ENCODE measurements around the gene EIF2AK3.
"Not testable (repeated sequence)": the region's sequence is repeated elsewhere in the genome, so short reads cannot be mapped to it uniquely, and the experiment has no call there.

EIF2AK3 gene

DNA sequence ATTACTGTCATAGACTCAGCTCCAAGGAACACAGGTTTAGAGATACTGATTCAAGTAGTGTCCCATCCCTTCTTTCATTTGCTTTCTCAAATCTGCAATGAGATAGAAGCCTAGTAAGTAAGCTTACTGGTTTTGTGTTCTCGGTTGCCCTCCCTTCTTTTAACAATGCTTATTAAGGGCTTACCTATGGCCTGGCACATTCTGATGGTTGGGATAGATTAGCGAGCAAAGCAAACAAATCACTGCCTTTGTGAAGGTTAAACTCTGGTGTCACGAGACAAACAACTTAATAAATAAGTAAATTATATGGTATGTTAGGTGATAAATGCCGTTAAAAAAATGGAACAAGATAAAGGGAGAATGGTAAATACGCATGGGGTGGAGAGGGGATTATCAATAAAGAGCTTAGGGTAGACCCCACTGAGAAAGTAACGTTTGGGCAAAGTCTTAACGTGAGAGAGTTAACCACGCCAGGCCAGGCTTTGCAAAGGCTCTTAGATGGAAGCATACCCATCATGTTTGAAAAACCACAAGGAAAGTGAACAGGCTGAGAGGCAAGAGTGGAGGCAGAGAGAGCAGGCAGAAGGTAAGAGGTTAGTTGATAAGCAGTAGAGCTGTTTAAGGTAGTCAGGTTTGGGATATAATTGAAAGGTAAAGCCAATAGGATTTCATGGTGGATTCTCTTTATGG lies 31.0 kb downstream of the EIF2AK3 start:
- no peak for DNase-seq (ENCODE audit: low read depth)

DNA sequence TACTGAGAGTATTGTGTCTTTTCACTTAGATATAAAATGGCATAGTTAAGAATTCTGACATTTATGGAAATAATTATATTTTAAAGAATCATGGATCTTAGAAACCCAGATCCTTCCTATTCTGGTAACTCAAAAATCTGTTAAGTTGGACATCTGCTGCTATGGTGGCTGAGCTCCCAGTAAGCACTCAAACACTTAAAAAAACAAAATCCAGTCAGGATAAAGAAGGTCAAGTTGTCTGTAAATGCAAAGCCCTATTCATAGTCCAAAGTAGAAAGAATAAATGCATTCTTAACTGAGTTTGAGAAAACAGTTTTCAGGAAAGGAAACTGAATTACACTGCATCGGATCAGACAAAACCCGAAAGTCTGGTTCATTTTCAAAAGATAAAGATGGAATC lies 35.6 kb downstream of the EIF2AK3 start:
- DNase-seq (ENCODE audit: low read depth) = no peak

DNA sequence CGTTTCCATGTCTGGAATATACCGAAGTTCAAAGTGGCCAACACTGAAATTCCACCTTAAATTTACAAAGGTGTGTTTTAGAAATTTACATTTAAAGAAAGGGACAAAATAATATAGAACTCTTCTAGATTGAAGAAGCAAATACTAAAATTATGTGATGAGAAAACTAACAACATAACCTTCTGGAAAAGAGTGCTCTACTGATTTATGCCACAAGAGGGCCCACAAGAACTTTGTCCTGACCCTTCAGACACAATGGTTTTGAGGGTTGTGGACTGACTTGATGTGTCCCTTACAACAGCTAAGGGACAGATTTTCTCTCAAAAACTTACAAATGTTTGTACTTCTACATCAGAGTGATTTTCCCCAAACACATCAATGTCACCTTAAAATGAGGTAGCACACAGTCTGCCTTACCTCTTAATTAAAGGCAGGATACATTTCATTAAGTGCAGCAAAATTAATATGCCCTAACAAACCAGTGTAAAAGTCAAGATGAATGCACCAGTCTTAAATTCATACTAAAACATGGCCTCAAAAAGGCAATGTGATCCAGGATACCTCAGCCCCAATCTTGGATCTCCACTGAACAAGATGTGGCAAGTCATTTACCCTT lies 36.2 kb downstream of the EIF2AK3 start:
- peak; percentile 17 for DNase-seq (ENCODE audit: low read depth)

DNA sequence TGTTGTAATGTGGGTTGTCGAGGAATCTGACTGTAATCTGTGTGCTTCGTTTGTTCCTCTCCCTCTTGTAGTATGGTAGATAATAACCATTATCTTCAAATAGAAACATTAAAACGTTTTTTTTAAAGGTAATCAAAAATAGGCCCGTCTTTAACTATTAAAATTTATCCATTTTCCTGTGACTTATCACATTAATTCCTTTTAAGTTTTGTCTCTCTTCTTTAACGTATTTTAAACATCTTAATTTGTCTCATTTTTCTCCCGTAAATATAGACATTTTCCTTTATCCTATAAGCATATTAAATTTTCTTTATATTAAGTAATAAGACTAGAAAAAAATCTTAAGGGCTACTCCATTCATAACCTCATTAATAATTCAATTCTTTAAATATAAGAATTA lies 41.3 kb downstream of the EIF2AK3 start:
- DNase-seq (ENCODE audit: low read depth) = no peak

DNA sequence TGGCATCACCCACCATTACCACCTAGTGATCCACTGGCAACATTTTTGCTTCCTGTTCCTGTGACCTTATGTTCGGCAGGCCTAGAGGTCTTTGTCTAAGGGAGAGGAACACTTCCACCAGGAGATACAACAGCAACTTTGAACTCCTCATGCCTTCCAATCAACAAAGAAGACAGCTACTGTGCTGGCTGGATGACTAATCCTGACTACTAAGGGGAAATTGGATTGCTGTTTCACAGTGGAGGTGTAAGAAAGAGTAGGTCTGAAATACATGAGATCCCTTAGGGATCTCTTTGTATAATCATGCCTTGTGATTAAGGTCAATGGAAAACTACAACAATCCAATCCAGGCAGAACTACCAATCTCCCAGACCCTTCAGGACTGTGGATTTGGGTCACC lies 45.2 kb downstream of the EIF2AK3 start:
- DNase-seq (ENCODE audit: low read depth) = no peak

DNA sequence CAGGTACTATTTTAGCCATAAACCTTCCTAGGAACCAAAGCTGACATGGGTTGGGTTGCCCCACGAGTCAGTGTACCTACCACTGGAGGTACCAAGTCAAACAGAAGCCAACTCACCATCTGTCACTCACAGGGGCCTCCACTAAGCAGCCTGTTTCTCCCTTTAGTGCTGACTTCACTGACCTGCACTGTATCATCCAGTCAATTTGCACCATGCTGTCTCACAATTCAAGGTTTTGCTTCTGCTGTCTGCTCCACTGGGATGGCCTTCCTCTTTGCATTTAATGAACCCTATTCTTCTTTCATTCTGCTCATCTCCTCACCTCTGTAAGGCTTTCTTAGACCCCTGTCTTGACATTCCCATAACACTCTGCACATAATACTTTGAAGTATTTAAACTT lies 47.2 kb downstream of the EIF2AK3 start:
- DNase-seq (ENCODE audit: low read depth) = no peak

DNA sequence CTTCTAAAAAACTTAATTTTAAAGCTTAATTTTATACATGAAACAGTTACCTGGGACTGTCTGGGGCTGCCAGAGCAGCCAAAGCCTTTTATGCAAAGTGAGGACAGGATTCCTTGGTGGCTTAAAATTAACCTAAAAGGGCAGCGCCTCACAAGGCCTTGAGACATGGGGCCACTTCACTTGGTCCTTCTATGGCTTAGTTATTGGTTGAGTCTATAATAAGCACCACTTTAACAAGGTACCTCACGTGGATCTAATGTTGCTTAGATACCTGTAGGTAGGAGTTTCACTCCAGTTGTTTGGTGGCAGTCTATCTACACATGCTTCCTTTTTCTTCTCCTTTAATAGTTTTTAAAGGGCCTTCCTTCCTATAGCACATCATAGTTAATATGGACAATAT lies 51.6 kb downstream of the EIF2AK3 start:
- no peak for DNase-seq (ENCODE audit: low read depth)

DNA sequence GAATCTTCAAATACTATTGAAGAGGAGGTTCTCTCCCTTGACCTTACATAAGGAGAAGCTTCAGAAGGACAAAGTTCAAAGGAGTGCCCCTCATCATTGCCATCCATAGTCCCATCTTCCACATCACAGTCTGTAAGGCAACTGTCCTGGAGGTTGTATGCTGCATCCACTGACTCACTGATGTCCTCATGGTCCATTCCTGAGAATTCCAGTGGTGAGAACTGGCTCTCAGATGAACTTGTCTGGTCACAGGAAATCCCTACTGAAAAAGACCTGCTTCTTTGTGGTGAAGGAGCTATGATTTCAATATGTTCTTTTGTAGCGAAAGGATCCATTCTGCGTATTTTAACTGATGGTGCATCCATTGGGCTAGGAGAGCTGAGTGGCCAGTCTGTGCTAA lies 52.2 kb downstream of the EIF2AK3 start:
- no peak for DNase-seq (ENCODE audit: low read depth)

DNA sequence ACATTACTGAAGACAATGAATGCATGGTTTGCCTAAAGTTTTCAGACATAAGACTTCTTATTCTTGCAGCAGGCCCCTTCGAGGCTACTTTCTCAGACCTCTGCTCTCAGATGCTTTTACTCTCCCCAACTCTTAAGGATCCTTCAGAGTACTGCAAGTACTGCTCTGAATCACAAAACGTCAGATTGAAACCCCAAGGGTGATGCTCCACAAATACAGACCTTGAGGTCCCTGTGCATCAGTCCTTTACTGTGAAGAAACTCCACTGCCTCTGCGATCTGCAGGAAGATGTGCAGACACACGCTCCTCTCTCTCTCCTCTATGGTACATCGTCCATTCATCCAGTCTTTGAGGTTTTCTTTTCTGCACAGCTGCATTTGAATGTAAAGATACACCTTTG lies 52.8 kb downstream of the EIF2AK3 start:
- DNase-seq (ENCODE audit: low read depth) = no peak

DNA sequence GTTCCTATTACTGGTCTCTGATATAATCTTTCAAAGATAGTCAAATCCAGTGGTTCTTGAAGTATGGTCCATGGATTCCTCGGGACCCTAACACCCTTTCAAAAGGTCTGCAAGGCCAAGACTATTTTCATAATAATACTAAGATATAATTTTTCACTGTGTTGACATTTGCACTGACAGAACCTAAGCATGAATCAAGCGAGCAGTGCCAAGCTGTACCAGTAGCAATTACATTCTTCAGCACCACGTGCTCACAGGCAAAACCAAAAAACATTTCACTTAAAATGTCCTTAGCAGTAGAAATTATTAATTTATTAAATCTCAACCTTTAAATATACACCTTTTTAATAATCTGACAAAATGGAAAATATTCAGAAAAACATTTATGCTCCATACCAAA lies 59.1 kb downstream of the EIF2AK3 start:
- DNase-seq (ENCODE audit: low read depth) = no peak

DNA sequence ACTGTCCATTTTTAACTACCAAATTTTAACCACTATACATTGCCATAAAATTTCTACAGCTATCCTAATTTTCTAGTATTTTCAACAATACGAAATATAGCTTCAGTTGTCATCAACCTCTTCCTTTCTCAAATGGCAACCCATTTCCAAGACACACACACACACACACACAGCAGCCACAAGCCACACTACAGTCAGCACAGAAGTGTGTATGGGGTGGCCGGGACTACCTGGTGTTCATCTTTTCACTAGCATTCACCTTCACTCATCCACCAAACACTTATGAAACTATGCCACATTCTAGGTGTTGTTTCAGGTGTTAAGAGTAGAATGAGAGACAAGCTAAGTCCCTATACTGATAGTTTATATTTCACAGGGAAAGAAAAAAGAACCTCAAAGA lies 62.9 kb downstream of the EIF2AK3 start:
- DNase-seq (ENCODE audit: low read depth) = no peak

DNA sequence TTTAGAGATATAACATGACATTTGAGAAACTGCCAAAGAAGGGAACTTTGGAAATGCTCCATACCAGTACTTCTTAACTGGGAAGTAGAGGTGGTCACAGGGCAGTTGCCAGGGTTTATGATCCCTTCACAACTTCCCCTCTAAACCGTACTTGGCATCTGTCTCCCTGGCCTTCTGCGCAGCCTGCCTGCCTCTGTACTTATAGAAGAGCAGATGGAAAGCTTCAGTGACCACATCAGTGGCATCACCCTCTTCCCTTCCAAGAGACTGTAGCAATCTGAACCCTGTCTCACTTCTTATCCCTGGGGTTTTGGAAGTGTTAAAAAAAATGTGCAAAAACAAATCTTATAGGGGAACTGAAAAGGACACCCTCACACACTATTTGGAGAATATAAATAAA lies 64.1 kb downstream of the EIF2AK3 start:
- no peak for DNase-seq (ENCODE audit: low read depth)

DNA sequence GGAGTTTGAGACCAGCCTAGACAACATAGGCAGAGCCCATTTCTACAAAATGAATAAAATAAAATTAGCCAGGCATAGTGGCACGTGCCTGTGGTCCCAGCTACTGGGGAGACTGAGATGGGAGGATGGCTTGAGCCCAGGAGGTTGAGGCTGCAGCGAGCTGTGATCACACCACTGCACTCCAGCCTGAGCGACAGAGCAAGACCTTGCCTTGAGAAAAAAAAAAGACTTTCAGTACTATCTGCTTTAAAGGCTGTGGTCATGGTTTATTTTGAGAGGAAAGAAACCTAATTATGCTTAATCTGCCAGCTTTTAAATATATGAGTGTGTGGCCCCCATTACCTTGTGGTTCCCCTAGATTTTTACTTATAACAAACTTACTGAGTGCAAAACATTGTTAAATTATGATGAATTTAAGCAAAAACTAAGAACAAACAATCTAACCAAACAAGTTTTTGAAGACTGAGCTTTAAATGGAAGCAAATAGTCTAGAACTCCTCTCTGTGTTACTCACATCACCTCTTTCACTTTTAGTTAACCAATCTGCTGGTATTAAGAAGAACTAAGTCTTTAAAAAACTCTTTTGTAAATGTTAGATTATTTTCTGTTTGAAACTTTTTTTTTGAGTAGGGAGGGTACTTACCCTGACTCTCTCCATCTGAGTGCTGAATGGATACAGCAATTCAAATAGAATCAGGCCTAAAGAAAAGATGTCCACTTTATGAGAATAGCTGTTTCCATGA lies 65.4 kb downstream of the EIF2AK3 start:
- DNase-seq (ENCODE audit: low read depth) = no peak

DNA sequence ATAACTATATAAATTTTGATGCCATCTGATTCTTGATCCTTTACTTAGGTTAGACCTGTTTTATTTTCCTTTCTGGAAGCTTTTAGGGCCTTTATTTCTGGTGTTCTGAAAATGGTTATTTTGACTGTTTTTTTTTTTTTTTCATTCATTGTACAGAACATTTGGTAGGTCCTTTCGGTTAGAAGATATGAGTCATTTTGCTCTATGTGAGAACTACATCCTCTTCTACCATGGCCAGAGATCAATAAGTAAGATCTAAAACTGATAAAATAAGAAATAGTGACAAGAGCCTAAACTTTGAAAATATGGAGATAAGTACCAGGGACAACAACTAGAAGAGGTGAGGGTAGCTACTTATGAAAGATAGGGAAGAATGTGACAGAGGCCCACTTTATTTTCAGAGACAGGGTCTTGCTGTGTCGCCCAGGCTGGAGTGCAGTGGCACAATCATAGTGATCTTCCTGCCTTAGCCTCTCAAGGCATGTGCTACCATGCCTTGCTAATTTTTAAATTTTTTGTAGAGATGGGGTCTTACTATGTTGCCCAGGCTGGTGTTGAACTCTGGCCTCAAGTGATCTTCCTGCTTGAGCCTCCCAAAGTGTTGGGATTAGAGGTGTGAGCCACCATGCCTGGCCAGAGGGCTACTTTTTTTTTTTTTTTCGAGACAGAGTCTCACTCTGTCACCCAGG lies 66.5 kb downstream of the EIF2AK3 start:
- no peak for DNase-seq (ENCODE audit: low read depth)

DNA sequence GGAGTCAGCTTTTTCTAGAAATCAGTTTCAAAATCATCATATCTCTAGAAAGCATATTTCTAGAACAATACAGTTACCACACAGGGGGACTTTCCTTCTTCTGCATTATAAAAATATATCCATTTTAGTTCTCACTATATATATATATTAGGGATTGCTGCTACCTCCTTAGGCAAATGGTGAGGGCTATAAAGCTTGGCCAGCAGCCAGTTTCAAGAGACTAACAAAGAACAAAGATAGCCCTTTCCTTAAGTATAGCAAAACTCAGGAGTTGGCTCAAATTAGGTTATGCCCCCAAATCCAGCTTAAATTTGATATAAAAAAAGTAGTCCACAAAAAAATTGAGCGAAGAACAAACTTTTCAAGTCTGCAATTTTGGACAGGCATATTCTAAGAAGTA lies 70.0 kb downstream of the EIF2AK3 start:
- no peak for DNase-seq (ENCODE audit: low read depth)

DNA sequence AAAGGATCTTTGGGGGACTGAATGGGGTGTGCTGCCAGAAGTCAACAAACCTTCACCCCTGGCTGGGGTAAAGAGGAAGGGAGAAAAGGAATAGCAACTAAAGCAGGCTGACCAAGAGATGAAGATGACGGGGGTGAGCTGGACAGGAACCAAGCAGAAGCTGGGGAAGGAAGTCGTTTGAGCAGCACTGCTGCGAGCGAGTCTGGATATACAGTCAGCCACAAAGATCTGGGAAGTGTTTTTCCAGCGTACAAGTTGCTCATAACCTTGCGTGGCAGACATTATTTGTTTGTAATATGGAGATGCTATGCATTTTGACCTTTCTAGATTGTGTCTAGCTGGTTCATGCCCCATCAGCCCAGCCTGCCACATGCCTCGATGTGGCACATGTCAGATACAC lies 71.2 kb downstream of the EIF2AK3 start:
- no peak for DNase-seq (ENCODE audit: low read depth)

DNA sequence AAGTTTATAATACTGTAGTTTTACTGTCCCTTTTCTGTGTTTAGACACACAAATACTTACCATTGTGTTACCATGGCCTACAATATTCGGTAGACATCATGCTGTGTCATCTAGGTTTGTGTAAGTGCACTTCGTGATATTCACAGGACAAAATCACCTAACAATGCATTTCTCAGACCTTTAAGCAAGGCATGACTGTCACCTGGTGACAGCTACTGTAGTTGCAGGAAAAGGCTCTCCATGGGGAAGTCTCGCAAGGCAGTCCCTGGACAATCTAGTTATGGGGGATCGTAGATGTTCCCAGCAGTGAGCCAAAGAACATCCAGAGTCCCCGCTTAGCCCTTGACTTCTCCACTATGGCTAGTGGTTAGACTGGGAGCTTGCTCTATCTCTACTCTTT lies 73.1 kb downstream of the EIF2AK3 start:
- DNase-seq (ENCODE audit: low read depth) = no peak

DNA sequence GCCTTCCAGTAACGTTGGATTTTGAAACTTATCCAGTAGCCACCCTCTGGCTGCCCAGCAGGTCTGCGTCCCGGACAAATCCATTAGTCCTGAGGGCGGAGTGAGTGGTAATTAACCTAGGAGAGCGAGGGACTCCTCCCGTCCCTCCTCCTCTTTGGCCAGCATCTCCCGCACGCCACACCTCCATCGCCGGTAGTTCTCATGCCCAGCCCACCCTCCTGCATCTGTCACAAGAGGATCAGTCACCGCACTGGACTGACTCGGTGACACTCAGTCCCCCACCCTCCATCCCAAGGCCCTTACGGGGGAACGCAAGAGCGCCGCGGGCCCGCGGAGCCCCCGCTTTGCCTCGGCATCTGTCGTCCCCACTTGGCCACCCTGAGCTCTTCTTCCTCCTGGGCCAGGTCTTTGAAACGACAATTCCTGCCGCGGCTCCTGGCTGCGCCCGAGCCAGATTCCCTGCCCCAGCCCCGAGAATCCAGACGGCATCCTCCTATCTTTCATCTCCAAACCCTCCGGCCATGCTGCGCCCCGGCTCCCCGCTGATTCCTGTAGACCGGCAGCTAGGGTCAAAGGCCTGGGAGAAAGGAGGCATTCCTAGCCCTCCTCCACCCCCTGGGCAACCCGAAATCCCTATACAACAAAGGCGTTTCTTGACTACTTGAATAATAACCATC lies 77.5 kb downstream of the EIF2AK3 start:
- no peak for DNase-seq (ENCODE audit: low read depth)

DNA sequence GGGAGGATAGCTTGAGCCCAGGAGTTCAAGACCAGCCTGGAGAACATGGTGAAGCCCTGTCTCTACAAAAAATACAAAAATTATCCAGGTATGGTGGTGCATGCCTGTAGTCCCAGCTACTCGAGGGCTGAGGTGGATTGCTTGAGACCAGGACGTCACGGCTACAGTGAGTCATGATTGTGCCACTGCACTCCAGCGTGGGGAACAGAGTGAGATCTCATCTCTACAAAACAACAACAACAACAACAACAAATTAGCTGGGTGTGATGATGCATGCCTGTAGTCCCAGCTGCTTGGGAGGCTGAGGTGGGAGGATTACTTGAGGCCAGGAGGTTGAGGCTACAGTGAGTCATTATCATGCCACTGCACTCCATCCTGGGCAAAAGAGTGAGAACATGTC lies 81.0 kb downstream of the EIF2AK3 start:
- DNase-seq (ENCODE audit: low read depth) = not testable (repeated sequence)

DNA sequence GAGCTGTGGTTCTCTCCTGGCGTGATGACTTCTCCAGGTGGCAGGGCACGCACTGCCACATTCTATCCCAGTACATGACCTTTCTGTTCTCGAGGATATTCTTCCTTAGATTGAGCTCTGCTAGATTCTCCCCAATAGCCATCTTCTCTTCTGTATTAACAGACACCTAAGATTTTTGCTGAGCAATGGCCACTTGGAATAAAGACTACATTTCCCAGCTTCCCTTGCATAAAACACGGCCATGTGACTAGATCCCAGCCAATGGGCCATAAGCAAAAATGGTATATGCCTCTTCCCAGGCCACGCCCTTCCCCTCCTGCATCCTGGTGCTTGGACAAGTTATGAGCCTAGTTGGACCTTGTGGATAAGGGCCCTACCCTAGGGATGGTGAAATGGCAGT lies 82.1 kb downstream of the EIF2AK3 start:
- DNase-seq (ENCODE audit: low read depth) = no peak

DNA sequence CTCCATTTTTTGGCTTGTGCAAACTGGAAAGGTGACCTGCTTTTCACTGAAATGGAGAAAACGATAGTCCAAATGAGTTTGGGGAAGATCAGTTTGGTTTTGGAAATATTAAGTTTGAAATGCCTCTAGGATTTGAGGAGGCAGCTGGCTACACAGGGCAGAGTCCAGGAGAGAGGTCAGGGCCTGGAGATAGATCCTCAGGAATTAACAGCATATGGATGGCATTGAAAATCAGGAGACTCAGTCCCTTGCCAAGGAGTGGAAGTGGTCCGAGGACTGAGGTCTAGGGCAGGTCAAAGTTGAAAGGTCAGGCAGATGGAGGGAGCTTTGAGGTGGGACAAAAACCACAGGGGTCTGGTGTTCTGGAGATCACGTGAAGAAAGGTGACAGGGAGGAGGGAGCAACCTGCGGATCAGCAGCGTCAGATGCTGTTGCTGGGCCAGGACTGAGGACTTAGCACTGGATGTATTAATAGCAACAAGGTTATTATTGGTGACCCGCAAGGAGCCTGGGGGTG lies 83.7 kb downstream of the EIF2AK3 start:
- no peak for DNase-seq (ENCODE audit: low read depth)

DNA sequence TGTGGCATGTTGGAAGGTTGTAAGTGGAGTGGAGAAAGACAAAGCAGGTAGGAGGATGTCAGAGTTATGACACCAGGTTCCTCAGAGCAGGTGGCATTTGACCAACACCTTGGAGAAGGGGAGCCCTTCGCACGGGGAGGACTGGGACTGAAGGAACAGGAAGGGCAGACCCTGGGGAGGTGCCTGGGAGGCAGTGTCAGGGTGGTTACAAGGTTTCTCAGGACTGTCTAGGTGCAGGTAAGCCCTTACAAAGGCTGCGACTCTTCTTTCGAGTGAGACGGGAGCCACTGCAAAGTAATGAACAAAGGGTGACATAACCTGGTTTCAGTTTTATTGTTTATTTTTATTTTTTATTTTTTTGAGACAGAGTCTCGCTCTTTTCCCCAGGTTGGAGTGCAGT lies 84.6 kb downstream of the EIF2AK3 start:
- DNase-seq (ENCODE audit: low read depth) = no peak
